Aorta (tissue), 5 donors: ENCODE measurements around the gene ADGRL3. TPM values are rescaled to one million over a fixed set of nuclear protein-coding genes. Genes with fewer than 3 reads are reported as not detected.

Source experiments
- ATAC-seq: fragments of 200-7000 bp; cut with Tn5 transposase; one replicate; pipeline ENCODE4 v1.9.1; 2022; ENCODE audit warnings: moderate library complexity; ENCODE audit not compliant: low FRiP score
- DNase-seq, 2 donors: peaks; one replicate each; pipeline ENCODE4 v3.0.0-alpha.2; 2020
- H3K27ac ChIP-seq, 2 donors: one replicate each; pipeline ENCODE4 v1.5.1; 2013; ENCODE audit warnings: low read length in 2 of 2, mild to moderate bottlenecking in 2 of 2, moderate library complexity in 2 of 2, control low read depth in 1 of 2, inconsistent platforms in 1 of 2, low read depth in 1 of 2
- H3K27me3 ChIP-seq, 2 donors: one replicate each; pipeline ENCODE4 v1.6.1; 2013; ENCODE audit warnings: control low read depth in 1 of 2, low read length in 1 of 2, mild to moderate bottlenecking in 1 of 2, moderate library complexity in 1 of 2; ENCODE audit not compliant: insufficient read depth in 2 of 2, control insufficient read depth in 1 of 2
- H3K36me3 ChIP-seq, 2 donors: one replicate each; pipeline ENCODE4 v1.6.1; 2013; ENCODE audit warnings: control low read depth in 1 of 2, low read length in 1 of 2, mild to moderate bottlenecking in 1 of 2; ENCODE audit not compliant: insufficient read depth in 2 of 2, control insufficient read depth in 1 of 2
- H3K4me1 ChIP-seq, 2 donors: one replicate each; pipeline ENCODE4 v1.6.1; 2013; ENCODE audit warnings: low read length in 2 of 2, control low read depth in 1 of 2, mild to moderate bottlenecking in 1 of 2, moderate library complexity in 1 of 2; ENCODE audit not compliant: insufficient read depth in 2 of 2, control insufficient read depth in 1 of 2
- H3K4me3 ChIP-seq, 2 donors: one replicate each; pipeline ENCODE4 v1.5.1; 2013; ENCODE audit warnings: low read length in 2 of 2, control low read depth in 1 of 2, mild to moderate bottlenecking in 1 of 2
- H3K9me3 ChIP-seq: one replicate; pipeline ENCODE4 v1.6.1; 2013; ENCODE audit warnings: mild to moderate bottlenecking, low read length; ENCODE audit not compliant: control insufficient read depth
- WGBS, 2 donors: extraction: QIAGEN DNeasy Blood & Tissue Kit; methylation state at CpG; one replicate each; pipeline ENCODE4 v1.1.7; 2013; 5-methylcytosine and 5-hydroxymethylcytosine counted together
- intact Hi-C, 2 donors: fragments of 100-400 bp; cut with DNase I; formaldehyde crosslinking; loops; one replicate each; pipeline versions ENCODE4 v1.14.2 to v1.15.0; 2022
- polyA plus RNA-seq, 2 donors: library from polyadenylated mRNA; stranded (reverse); fragments of 200-250 nt; gene quantifications; one replicate each; pipeline ENCODE4 v1.2.3, GENCODE V29; 2013
- total RNA-seq, 2 donors: library from RNA; stranded (reverse); fragmentation: NEBNext Ultra II Directional; extraction: Animal tissue kit (Norgen Biotek cat#: 25700); gene quantifications; one replicate each; pipeline ENCODE4 v1.2.1, GENCODE V29; 2021
- donor health status: healthy with polysubstance abuse.
- donor health status: Bipolar disorder and iron deficiency.
- donor health status: DM: no; HTN: no; CAD: no.
- donor health status: DM: no; HTN: no; CAD: no.
- donor health status: DM: yes; HTN: yes; CAD: no.

Gene ADGRL3
- total and polyA plus RNA-seq, 4 donors: 1.8 to 110 (median 20.7) TPM

DNA sequence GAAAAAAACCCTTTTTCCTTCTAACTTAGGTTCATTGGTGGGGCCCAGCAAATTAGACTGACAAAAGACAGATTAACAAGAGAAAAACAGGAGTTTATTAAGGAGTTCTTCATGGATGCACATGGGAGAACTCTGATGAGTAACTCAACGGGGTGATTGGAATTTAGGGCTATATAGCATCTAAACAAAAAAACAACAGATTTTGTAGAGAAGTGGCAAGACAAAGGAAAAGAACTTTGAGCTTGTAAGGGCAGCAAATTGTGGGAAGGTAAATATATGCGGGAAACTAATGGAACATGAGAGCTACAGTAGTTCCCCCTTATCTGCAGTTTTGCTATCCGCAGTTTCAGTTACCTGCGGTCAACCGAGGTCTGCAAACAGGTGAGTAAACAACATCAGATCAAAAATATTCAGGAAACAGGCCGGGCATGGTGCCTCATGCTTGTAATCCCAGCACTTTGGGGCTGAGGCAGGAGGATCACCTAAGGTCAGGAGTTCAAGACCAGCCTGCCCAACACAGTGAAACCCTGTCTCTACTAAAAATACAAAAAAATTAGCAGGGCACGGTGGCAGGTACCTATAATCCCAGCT, 573.6 kb downstream of the ADGRL3 start:
- Histone ChIP-seq H3K4me3 (no peak overlapping the region), H3K9me3 (no peaks in the 10 kb centered on the region), H3K27ac (no peak overlapping the region), H3K36me3 (no peaks in the 10 kb centered on the region), H3K4me1 (no peaks in the 10 kb centered on the region), H3K27me3 (no peaks in the 10 kb centered on the region)
- 75 to 76% methylated on average over 7 of the region's 7 CpGs for WGBS, 2 donors
- intact Hi-C loops: no loop called here
- DNase-seq (no peak), ATAC-seq (no peak)

DNA sequence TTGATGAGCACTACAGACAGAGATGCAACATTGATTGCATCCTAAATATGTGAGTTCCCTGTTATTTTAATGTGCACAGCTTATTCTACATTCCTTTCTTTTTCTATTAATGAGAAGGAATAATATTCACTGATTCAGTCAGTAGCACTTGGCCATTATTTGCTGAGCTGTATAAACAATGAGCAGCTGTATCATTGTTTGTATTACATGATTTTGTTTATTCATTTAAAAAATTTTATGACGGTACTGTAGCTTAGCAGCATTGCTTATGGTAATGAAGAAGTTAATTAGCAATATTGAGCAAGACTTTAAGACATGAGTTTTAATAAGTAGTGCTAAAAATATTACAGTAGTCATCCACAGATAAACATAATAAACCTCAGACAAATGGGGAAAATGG, 582.0 kb downstream of the ADGRL3 start:
- intact Hi-C loops: no loop called here
- H3K36me3 ChIP-seq: no peaks in the 10 kb centered on the region
- peaks cover 0 to 3% of the 10 kb centered on the region in 2 donors for H3K4me1 ChIP-seq
- no peaks in the 10 kb centered on the region for H3K9me3 ChIP-seq
- no peaks in the 10 kb centered on the region for H3K27me3 ChIP-seq
- no peak overlapping the region for H3K27ac ChIP-seq
- DNase-seq (no peak), ATAC-seq (no peak)
- no peak overlapping the region for H3K4me3 ChIP-seq
- 84 to 86% methylated on average over 1 of the region's 1 CpG for WGBS, 2 donors

DNA sequence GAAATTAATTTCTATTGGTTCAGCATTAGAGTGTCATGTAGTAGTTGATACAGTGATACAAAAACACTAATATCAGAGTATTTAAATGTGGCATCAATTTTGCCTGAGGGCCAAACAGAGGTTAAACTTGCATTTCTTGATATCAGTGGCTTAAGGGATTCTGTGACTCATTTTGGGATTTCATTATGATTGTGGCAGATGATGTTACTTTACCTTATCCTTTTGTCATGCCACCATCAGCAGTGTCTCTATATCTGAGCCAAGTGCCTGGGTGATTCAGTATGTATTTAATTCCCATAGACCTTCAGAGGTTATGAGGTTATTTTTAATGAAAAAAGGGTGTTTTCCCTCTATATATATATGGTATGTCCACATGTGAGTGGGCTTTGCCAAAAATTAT, 582.9 kb downstream of the ADGRL3 start:
- intact Hi-C loops: no loop called here
- no peak overlapping the region for H3K4me3 ChIP-seq
- DNase-seq: no peak
- no peaks in the 10 kb centered on the region for H3K27me3 ChIP-seq
- ATAC-seq: no peak
- H3K36me3 ChIP-seq: no peaks in the 10 kb centered on the region
- H3K9me3 ChIP-seq: no peaks in the 10 kb centered on the region
- H3K27ac ChIP-seq: no peak overlapping the region
- peaks cover 0 to 3% of the 10 kb centered on the region in 2 donors for H3K4me1 ChIP-seq

DNA sequence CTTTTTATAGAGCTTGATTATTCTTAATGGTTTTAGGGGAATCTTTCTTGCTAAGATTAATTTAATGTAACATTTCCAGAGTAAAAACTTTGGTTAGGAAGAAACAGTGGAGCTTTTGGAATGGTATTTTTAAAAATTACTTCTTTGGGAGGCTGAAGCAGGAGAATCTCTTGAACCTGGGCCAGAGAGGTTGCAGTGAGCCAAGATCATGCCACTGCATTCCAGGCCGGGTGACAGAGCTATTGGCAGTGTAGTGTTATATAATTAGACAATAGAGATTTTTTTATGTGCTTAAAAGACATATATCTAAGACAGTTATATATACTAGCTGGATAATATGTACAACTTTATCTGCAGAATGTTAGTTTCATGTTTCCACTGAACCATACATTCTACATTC, 585.6 kb downstream of the ADGRL3 start:
- H3K4me3 ChIP-seq: no peak overlapping the region

DNA sequence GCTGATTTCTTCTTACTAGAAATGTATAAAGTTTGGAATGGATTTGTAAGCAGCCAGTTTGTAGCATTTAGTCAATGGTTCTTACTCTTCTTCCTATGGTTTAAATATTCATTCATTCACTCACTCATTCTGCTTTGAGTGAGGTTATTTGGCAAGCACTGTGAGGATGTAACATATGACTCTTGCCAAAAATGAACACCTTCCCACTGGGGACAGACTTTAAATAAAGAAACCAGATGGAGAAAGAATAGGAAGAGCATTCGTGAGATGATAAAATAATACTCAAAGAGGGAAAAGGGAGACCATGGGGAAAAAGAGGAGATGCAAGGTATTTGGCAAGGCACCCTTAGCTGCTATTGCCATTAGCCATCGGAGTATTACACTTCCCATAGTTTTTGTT, 586.1 kb downstream of the ADGRL3 start:
- no peak for DNase-seq
- intact Hi-C loops: no loop called here
- H3K36me3 ChIP-seq: no peaks in the 10 kb centered on the region
- H3K4me1 ChIP-seq: peaks cover 0 to 3% of the 10 kb centered on the region in 2 donors
- WGBS, 2 donors: 75 to 78% methylated on average over 2 of the region's 2 CpGs
- no peaks in the 10 kb centered on the region for H3K27me3 ChIP-seq
- H3K4me3 ChIP-seq: no peak overlapping the region
- ATAC-seq: no peak
- H3K9me3 ChIP-seq: no peaks in the 10 kb centered on the region
- no peak overlapping the region for H3K27ac ChIP-seq

More for the DNA sequence above, 585.6 kb downstream of the ADGRL3 start:
- H3K27ac ChIP-seq: no peak overlapping the region
- H3K4me1 ChIP-seq: peaks cover 0 to 3% of the 10 kb centered on the region in 2 donors
- no peaks in the 10 kb centered on the region for H3K27me3 ChIP-seq
- intact Hi-C loops: no loop called here
- 6 to 10% methylated on average over 1 of the region's 1 CpG for WGBS, 2 donors
- ATAC-seq (no peak), DNase-seq (no peak)
- H3K36me3 ChIP-seq: no peaks in the 10 kb centered on the region
- H3K9me3 ChIP-seq: no peaks in the 10 kb centered on the region

DNA sequence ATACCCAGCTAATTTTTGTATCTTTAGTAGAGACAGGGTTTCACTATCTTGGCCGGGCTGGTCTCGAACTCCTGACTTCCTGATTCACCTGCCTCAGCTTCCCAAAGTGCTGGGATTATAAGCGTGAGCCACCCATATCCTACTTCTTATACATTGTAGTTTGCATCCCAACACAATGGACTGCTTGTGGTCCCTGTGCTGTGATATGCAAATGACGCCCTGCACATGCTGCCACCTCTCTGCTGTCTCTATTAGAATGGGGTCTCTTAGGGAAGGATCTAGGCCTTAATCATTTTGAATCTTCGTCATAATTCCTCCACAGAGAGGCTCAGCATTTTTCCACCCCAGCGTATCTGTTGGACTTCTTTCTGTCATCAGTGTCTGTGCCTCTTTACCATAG, 595.9 kb downstream of the ADGRL3 start:
- 93 to 96% methylated on average over 6 of the region's 6 CpGs for WGBS, 2 donors
- Histone ChIP-seq H3K27me3 (no peaks in the 10 kb centered on the region), H3K9me3 (no peaks in the 10 kb centered on the region), H3K27ac (no peak overlapping the region), H3K36me3 (no peaks in the 10 kb centered on the region), H3K4me3 (no peak overlapping the region), H3K4me1 (peaks cover 0 to 2% of the 10 kb centered on the region in 2 donors)
- intact Hi-C loops: no loop called here
- DNase-seq (no peak), ATAC-seq (no peak)

DNA sequence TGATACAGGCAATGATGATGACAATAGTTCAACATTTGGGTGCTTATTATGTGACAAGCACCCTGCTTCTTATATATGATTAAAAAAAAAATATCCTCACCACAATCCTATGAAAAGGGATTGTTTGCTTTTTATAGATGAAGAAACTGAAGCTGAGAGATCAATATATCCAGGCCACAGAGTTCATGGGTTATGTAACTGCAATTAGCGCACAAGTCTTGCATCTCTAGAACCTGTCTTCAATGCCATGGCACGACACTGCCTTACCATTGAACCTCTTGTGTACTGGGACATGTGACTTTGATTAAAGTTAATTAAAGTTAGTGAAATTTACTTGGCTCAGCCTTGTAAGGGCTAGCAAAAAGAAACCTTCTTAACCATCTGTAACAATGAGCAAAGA, 599.7 kb downstream of the ADGRL3 start:
- no peaks in the 10 kb centered on the region for H3K9me3 ChIP-seq
- H3K36me3 ChIP-seq: no peaks in the 10 kb centered on the region
- intact Hi-C loops: no loop called here
- no peaks in the 10 kb centered on the region for H3K27me3 ChIP-seq
- peaks cover 0 to 2% of the 10 kb centered on the region in 2 donors for H3K4me1 ChIP-seq
- 77 to 96% methylated on average over 2 of the region's 2 CpGs for WGBS, 2 donors
- H3K27ac ChIP-seq: no peak overlapping the region
- DNase-seq (no peak), ATAC-seq (no peak)
- no peak overlapping the region for H3K4me3 ChIP-seq

DNA sequence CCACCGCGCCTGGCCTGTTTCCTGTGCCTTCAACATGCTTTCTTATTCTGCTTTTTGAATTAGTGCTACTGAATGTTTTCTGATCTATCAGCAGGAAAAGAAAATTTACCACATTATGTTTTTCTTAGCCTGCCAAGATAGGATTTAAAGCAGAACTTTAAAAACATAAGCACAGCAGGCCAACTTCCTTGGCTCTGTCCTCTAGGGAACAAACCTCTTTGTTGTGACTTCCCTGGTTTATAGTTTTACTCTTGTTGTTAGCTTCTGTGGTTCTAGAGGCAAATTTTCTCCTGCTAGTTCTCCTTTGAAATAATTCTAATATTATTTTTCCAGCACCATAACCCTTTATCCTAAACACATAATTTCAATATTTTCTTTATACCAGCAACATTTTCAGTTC, 605.1 kb downstream of the ADGRL3 start:
- ATAC-seq: no peak
- DNase-seq: no peak
- 94 to 97% methylated on average over 2 of the region's 2 CpGs for WGBS, 2 donors
- Histone ChIP-seq H3K9me3 (no peaks in the 10 kb centered on the region), H3K4me3 (no peak overlapping the region), H3K4me1 (no peaks in the 10 kb centered on the region), H3K27ac (no peak overlapping the region), H3K36me3 (no peaks in the 10 kb centered on the region), H3K27me3 (no peaks in the 10 kb centered on the region)
- intact Hi-C loops: no loop called here

DNA sequence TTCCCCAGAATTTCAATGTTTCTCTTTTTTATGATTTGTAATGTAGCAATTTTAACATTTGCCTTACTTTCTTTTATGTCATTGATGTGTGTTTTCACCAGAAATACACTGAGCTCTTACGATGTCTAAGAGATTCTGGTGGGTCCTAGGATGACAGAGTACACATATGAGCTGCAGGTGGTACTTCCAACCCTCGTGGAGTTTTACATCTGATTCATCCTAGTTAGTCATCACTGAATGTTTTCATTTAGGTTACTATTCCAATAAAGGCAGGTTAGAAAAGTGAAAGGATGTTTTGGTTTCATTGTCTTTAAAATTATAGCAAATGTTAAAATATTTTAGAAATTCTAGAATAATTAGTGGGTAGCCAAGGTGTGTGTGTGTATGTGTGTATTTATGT, 605.9 kb downstream of the ADGRL3 start:
- no peaks in the 10 kb centered on the region for H3K36me3 ChIP-seq
- no peak for ATAC-seq
- H3K4me1 ChIP-seq: no peaks in the 10 kb centered on the region
- intact Hi-C loops: no loop called here
- H3K4me3 ChIP-seq: no peak overlapping the region
- no peak for DNase-seq
- WGBS, 2 donors: 55 to 64% methylated on average over 2 of the region's 2 CpGs
- no peak overlapping the region for H3K27ac ChIP-seq
- no peaks in the 10 kb centered on the region for H3K9me3 ChIP-seq
- H3K27me3 ChIP-seq: no peaks in the 10 kb centered on the region
